IPS-20b (cell line): ENCODE measurements around the gene PTPRD.
A peak's percentile ranks its signal among the peaks of the same experiment; 100 is the strongest.

Experiments
- H3K27ac ChIP-seq: one replicate; pipeline ENCODE4 v1.5.1; 2013; ENCODE audit warnings: low read length
- H3K27me3 ChIP-seq: 2 replicates; pipeline ENCODE4 v1.6.1; 2013; ENCODE audit warnings: mild to moderate bottlenecking, low read length, inconsistent platforms; ENCODE audit not compliant: insufficient read depth
- H3K36me3 ChIP-seq: 2 replicates; pipeline ENCODE4 v1.6.1; 2013; ENCODE audit warnings: low read depth, mild to moderate bottlenecking, inconsistent platforms, low read length, moderate library complexity; ENCODE audit not compliant: insufficient read depth
- H3K4me1 ChIP-seq: 2 replicates; pipeline ENCODE4 v1.6.1; 2013; ENCODE audit warnings: mild to moderate bottlenecking, control low read depth, inconsistent platforms, low read length, moderate library complexity; ENCODE audit not compliant: insufficient read depth
- H3K4me3 ChIP-seq: 2 replicates; pipeline ENCODE4 v1.5.1; 2013; ENCODE audit warnings: mild to moderate bottlenecking, low read length, inconsistent platforms
- H3K9ac ChIP-seq: 2 replicates; pipeline ENCODE4 v1.6.1; 2013; ENCODE audit warnings: low read depth, mild to moderate bottlenecking, inconsistent platforms, low read length, moderate library complexity
- H3K9me3 ChIP-seq: 2 replicates; pipeline ENCODE4 v1.6.1; 2013; ENCODE audit warnings: mild to moderate bottlenecking, low read depth, low read length, inconsistent platforms; ENCODE audit not compliant: insufficient read depth

The PTPRD gene

DNA sequence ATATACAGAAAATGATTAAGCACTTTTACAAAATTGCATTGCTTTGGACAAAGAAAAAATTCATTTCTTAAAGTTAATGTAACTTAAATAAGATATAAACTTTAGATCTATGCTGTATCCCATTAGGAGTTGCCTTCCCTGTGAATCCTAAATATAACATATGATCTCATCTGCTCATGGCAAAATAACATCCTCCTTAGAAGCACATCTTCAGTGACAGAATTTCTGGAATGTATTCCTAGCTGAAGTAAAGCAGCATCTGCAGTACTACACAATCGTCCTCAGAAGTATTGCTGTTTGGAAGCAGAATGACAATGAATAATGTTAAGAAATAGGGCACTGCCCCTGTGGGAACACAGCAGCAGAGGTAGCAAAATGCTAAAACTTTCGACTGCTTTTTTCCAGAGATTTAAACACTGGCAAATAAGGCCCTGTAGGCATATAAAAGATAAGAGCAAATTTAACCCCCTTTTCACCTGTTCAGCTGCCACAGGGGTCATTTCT lies 571.0 kb downstream of the PTPRD start:
- no peak overlapping the region for H3K27ac ChIP-seq
- no peaks in the 10 kb centered on the region for H3K27me3 ChIP-seq
- no peaks in the 10 kb centered on the region for H3K36me3 ChIP-seq
- no peaks in the 10 kb centered on the region for H3K4me1 ChIP-seq
- H3K4me3 ChIP-seq = no peak overlapping the region
- H3K9me3 ChIP-seq = no peaks in the 10 kb centered on the region
- no peak overlapping the region for H3K9ac ChIP-seq

DNA sequence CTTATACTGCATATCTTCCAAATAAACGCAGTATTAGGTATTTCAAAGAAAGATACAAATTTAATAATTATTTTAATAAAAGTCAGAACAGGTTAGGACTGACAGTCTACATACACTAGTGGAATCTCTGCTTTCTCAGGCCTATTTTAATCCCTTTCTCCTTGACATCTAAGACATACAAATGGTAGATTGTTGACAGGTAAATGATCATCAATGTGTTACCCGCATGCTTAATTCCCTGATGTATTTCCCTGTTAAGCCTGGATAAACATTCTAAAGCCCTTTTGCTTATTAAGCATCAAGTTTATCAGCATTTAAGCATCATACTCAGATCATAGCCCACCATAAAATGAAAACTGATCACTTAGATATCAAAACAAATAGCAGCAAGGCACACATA lies 576.7 kb downstream of the PTPRD start:
- Histone ChIP-seq H3K4me1 (no peaks in the 10 kb centered on the region), H3K4me3 (no peak overlapping the region), H3K27ac (no peak overlapping the region), H3K9me3 (no peaks in the 10 kb centered on the region), H3K9ac (no peak overlapping the region), H3K27me3 (no peaks in the 10 kb centered on the region), H3K36me3 (no peaks in the 10 kb centered on the region)

DNA sequence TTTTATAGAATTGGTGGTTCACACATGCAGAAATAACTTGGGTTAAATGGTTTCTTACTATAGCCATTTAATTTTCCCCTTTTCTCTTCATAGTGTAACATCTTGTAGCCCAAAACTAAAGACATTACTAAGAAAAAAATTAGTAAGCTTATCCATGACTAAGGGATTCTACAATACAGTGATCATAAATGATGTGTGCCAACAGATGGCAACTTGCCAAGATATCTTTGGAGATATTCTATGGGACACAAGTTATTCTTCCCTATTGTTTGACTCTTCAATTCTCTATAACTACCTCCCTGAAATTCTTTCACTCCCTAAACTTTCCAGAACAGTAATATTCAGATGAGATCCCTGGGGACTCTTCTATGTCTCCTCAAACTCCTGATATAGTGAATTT lies 580.6 kb downstream of the PTPRD start:
- Histone ChIP-seq H3K4me3 (no peak overlapping the region), H3K36me3 (no peaks in the 10 kb centered on the region), H3K9me3 (no peaks in the 10 kb centered on the region), H3K9ac (no peak overlapping the region), H3K27me3 (no peaks in the 10 kb centered on the region), H3K4me1 (no peaks in the 10 kb centered on the region), H3K27ac (no peak overlapping the region)

DNA sequence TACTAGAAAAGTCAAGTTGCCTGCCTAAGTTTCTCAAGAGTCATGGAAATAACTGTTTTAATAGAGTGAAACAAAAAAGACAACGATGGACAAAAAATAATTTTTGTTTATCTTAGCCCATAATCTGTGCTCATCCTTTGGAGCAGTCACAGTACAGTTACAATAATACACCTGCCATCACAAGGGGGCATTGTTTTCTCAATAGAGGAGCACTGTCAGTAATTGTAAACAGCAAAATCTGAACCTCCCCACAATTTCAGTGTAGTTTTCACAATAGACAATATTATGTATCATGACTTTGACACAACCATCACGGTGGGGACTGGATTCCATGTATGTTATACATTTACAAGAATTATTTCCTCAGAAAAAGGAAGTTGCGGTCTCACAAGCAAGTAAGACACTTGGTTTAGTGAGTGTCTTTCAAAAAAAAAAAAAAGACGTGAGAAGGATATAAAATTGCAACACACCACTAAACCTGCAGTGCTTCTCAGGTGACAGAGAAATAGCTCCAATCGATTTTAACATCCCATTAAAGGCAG lies 586.3 kb downstream of the PTPRD start:
- Histone ChIP-seq H3K4me1 (no peaks in the 10 kb centered on the region), H3K9me3 (no peaks in the 10 kb centered on the region)

DNA sequence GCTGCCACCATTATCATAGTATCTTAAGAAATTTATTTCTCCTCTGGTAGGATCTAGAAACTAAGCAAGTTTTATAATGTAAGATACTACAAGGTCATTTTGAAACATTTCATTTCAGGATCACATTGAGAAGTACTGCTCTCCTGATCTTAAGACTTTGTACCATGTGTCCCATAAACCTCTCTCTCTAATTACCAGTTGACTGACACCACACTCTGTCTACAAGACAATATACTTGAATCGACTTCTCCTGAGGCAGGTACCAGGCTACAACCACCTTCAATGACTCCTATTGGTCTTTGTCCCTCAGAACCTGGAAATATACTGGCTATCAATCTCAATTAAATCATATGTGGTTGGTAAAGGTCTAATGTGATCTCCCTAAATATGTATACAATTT lies 597.0 kb downstream of the PTPRD start:
- H3K9me3 ChIP-seq = no peaks in the 10 kb centered on the region
- no peak overlapping the region for H3K27ac ChIP-seq
- no peaks in the 10 kb centered on the region for H3K27me3 ChIP-seq
- no peaks in the 10 kb centered on the region for H3K36me3 ChIP-seq
- H3K9ac ChIP-seq = no peak overlapping the region
- H3K4me3 ChIP-seq = no peak overlapping the region
- H3K4me1 ChIP-seq = peaks cover 7% of the 10 kb centered on the region; the same call in 1 of the 2 replicates

More for the DNA sequence above, 586.3 kb downstream of the PTPRD start:
- Histone ChIP-seq H3K36me3 (no peaks in the 10 kb centered on the region), H3K27ac (no peak overlapping the region), H3K27me3 (no peaks in the 10 kb centered on the region), H3K9ac (no peak overlapping the region), H3K4me3 (no peak overlapping the region)

DNA sequence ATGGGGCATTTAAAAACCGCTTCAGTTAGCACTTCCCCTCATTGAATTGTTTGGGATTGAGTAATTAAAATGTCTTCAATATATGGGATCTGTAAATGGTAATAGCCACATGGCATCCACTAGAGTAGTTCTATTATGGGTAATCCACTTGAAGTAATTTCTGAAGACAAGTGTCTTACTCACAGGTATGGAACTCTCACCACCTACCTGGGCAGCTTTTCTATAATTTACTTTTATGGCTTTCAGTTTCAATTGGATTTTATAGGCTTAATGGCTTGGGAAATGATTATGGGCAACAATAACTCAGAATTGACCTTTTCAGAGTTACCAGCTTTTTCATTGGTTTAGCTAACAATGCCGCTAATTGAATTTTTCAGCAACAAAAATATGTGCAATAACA lies 597.9 kb downstream of the PTPRD start:
- Histone ChIP-seq H3K9me3 (no peaks in the 10 kb centered on the region), H3K4me1 (peaks cover 9% of the 10 kb centered on the region; the same call in 1 of the 2 replicates), H3K36me3 (no peaks in the 10 kb centered on the region), H3K9ac (no peak overlapping the region), H3K27ac (no peak overlapping the region), H3K4me3 (no peak overlapping the region), H3K27me3 (no peaks in the 10 kb centered on the region)

DNA sequence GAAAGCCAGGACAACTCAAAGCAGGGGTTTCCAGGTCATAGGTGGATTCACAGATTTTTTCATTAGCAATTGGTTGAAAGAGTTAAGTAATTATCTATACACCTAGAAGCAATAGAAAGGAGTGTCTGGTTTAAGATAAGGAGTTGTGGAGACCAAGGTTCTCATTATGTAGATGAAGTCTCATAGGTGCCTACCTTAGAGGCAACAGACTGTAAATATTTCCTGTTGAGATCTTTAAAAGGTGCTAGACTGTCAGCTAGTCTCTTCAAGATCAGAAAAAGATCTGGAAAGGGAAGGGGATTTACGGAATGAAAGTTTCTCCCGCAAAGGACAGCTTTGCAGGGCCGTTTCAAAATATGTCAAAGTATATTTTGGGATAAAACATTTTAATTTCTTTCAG lies 603.4 kb downstream of the PTPRD start:
- Histone ChIP-seq H3K27ac (no peak overlapping the region), H3K4me3 (no peak overlapping the region), H3K36me3 (no peaks in the 10 kb centered on the region), H3K27me3 (no peaks in the 10 kb centered on the region), H3K9me3 (no peaks in the 10 kb centered on the region), H3K4me1 (peaks cover 35% of the 10 kb centered on the region; the same call in 1 of the 2 replicates), H3K9ac (no peak overlapping the region)

DNA sequence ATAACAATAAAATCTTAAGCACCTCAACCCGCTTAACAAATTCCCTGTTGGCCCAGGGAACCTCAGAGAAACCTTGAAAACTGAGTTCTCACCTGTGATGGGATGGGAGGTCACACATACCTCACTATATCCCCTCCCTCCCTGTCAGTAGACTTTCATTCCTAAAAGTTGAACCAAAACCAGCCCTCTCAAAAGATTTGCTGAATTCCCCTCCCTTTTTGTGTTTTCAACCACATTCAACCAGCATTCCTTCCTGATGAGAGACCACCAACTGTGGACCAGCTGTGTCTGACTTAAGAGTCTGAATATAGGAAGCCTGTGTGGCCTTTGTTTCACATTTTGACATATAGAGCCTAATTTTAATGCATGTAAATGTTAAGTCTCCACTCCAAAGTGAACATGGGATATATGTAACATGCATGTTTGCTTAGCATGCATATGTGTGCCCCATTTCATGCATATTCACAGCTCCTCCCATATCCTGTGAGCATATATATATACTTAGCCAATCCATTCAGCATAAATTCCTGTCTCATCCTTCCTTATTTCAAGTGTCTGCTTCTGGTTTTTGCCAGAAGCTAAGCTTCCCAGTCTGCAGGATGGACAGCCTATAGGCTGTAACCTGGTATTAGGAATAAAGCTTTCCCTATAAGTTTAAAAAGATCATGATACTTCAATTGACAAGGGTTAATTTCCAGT lies 604.6 kb downstream of the PTPRD start:
- Histone ChIP-seq H3K9me3 (no peaks in the 10 kb centered on the region), H3K27me3 (no peaks in the 10 kb centered on the region), H3K4me3 (peak overlapping the region; percentile 26; the same call in 1 of the 2 replicates), H3K9ac (no peak overlapping the region), H3K27ac (no peak overlapping the region), H3K36me3 (no peaks in the 10 kb centered on the region), H3K4me1 (peaks cover 35% of the 10 kb centered on the region; the same call in 1 of the 2 replicates)

DNA sequence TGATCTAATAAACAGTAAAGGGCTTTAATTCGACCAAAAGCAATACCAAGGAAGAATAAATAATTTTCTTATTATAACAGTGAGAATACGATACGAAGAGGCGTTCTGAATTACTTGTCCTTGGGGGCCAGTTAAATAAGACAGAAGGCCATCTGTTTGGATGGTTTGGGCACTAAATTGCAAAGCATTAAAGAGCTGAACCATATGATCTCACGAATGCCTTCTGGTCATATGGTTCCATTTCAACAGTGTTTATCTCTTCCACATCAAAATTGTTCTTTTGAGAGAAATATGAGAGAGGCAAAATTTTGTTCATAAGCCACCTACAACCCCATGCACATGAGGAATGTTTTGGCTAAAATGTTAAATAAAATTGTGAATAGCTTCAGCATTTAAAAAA lies 605.4 kb downstream of the PTPRD start:
- Histone ChIP-seq H3K9ac (no peak overlapping the region), H3K4me3 (no peak overlapping the region), H3K27me3 (no peaks in the 10 kb centered on the region), H3K27ac (no peak overlapping the region), H3K4me1 (peaks cover 35% of the 10 kb centered on the region; the same call in 1 of the 2 replicates), H3K36me3 (no peaks in the 10 kb centered on the region), H3K9me3 (no peaks in the 10 kb centered on the region)

DNA sequence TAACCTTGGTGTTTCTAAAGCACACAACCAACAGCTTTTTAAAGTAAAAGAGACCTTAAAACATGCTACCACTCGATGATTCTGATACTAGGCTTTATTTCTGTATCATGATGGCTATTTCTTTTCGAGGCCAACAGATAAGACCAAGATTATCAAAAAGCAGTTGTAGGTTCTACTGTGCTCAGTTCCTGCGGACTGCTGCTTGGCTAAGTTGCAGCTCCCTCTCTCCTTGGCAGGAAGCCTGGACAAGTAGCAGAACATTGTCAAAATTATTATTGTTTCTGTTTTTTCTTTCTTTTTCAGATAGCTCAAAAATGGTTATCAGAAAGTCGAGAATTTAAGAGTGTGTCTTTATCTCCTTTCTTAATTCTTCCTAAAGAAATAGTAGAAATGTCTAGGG lies 607.6 kb downstream of the PTPRD start:
- Histone ChIP-seq H3K27me3 (no peaks in the 10 kb centered on the region), H3K36me3 (no peaks in the 10 kb centered on the region), H3K4me3 (no peak overlapping the region), H3K9ac (no peak overlapping the region), H3K27ac (no peak overlapping the region), H3K9me3 (no peaks in the 10 kb centered on the region), H3K4me1 (peaks cover 27% of the 10 kb centered on the region; the same call in 1 of the 2 replicates)

DNA sequence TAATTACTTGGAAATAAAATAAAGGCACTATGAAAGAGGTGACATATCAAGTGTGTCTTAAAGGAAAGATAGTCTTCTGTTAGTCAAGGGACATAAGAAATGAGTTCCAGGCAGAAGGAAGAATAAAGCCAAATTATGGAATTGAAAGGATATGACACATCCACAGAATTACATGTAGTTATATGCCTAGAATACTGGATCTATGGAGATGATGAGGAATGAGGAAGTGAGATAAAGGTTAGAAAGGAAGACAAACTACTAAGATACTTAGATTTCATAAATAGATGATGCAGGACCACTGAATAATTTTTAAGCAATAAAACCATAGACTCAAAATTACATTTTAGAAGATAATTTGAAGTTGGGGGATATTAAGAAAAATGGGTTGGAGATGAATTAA lies 609.8 kb downstream of the PTPRD start:
- Histone ChIP-seq H3K9me3 (no peaks in the 10 kb centered on the region), H3K9ac (no peak overlapping the region), H3K36me3 (no peaks in the 10 kb centered on the region), H3K27me3 (no peaks in the 10 kb centered on the region), H3K4me3 (no peak overlapping the region), H3K4me1 (peaks cover 22% of the 10 kb centered on the region; the same call in 1 of the 2 replicates), H3K27ac (no peak overlapping the region)

DNA sequence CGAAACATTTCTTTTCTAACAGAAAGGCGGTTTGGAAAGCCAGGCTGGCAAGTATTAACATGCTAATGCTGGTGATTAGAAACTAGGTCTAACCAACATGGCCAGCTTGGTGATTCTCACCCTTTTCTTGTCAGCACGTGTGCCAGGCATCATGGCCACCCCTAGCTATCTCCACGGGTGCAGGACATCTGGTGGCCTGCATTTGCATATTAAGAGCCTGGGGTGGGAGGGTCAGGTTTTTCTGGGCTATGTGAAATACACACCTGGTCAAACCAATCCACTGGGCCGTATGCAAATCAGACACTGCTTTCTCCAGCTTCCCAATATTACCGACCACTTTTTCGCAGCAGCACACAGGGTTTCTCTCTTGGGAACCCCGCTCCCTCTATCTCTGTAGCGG lies 612.1 kb downstream of the PTPRD start:
- H3K27me3 ChIP-seq = no peaks in the 10 kb centered on the region
- no peaks in the 10 kb centered on the region for H3K36me3 ChIP-seq
- H3K4me1 ChIP-seq = peaks cover 25% of the 10 kb centered on the region
- no peaks in the 10 kb centered on the region for H3K9me3 ChIP-seq
- no peak overlapping the region for H3K9ac ChIP-seq
- no peak overlapping the region for H3K4me3 ChIP-seq
- H3K27ac ChIP-seq = no peak overlapping the region
